ENCODE measurements around the gene ZNF385D. TPM values are rescaled to one million over a fixed set of nuclear protein-coding genes. Genes with fewer than 3 reads are reported as not detected.

ZNF385D gene
- polyA plus RNA-seq, 1 of the 3 experiments (the other 2 are of a cell fraction) = 1.8 TPM

DNA sequence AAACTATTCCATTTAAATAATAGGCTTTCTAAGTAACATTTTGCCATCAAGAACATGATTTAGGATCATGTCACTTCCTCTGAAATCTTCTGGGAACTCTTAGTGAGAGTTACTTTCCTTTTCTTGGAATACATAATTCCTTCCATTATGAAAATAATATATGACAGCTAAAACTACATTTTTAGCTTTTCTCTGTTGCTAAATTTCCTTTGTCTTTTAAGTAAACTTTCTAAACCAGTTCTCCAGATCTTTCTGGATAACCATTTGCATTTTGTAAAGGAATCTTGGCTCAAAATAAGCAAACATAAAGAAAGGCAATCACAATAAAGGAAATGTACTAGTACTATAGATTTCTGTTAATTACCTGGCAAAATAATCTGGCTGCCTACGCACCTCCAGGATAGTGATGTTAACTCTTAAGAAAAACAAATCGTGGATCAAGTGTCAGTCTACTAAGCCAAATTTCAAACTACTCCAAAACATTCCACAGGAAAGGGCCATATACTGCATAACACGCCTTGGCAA is 165.7 kb downstream of the ZNF385D start:
- H3K27ac ChIP-seq (ENCODE audit: low read depth in 2 of 2, low read length in 1 of 2) = no peak overlapping the region
- H3K4me1 ChIP-seq (ENCODE audit: control insufficient read depth in 1 of 2, insufficient read depth in 2 of 2, low read depth in 1 of 2, low read length in 1 of 2) = no peaks in the 10 kb centered on the region; a peak in 1 of 4 replicates
- WGBS (ENCODE audit: low lambda C conversion rate) = 77% methylated on average over 3 of the region's 3 CpGs
- ChIA-PET POLR2A (no interaction called here), CTCF (no interaction called here)
- no peaks in the 10 kb centered on the region for H3K79me2 ChIP-seq (ENCODE audit: insufficient read depth)
- no peaks in the 10 kb centered on the region for H3K9me2 ChIP-seq
- TF ChIP-seq SIN3A (IDR thresholded peaks at IDR 0.05; ENCODE audit: borderline replicate concordance, low read depth, low read length) = no peak
- no peak for TF ChIP-seq FOXJ3 (CRISPR knock-in tag; IDR thresholded peaks at IDR 0.05)
- TF ChIP-seq RCOR1 (IDR thresholded peaks at IDR 0.05; ENCODE audit: low read length) = no peak
- no peak for TF ChIP-seq JUND (IDR thresholded peaks at IDR 0.05)
- TF ChIP-seq FOSL2 (IDR thresholded peaks at IDR 0.05; ENCODE audit: borderline replicate concordance, low read depth) = no peak
- no peak for TF ChIP-seq MXI1 (IDR thresholded peaks at IDR 0.05; ENCODE audit: low read depth, low read length)
- no peaks in the 10 kb centered on the region for H3K36me3 ChIP-seq (replicated peaks in 1 of 2; ENCODE audit: control insufficient read depth in 1 of 2, insufficient read depth in 2 of 2, low read length in 1 of 2)
- no peak overlapping the region for H2AFZ ChIP-seq (ENCODE audit: low read depth)
- no peak overlapping the region for H3K4me3 ChIP-seq (ENCODE audit: low read depth in 2 of 2, low read length in 1 of 2)
- H3K4me2 ChIP-seq = no peak overlapping the region
- H4K20me1 ChIP-seq (ENCODE audit: insufficient read depth) = no peaks in the 10 kb centered on the region
- H3K27me3 ChIP-seq (ENCODE audit: insufficient read depth) = no peaks in the 10 kb centered on the region
- H3F3A ChIP-seq (replicated peaks; ENCODE audit: insufficient read depth) = no peaks in the 10 kb centered on the region
- H3K9ac ChIP-seq = no peak overlapping the region
- no peak for DNase-seq
- H3K9me3 ChIP-seq = no peaks in the 10 kb centered on the region

DNA sequence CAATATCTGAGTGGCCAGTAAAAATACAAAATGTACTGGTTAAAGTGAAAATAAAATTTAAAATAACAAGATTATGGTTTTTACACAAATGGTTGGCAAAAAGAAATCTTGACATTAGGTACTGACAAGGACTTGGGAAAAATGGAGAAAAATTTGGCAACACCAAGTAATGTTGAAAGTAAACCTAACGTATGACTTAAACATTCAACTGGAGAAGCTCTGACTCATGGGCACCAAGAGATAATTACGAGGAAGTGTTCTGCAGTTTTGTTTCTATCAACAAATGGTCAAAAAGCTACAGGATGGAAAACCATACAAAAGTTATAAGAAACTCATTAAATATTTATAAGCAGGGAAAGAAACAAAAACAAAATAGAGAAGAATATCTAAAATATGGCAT is 177.7 kb downstream of the ZNF385D start:
- Histone ChIP-seq H4K20me1 (ENCODE audit: insufficient read depth) (no peaks in the 10 kb centered on the region), H3K9ac (no peak overlapping the region), H3K27ac (ENCODE audit: low read depth in 2 of 2, low read length in 1 of 2) (no peak overlapping the region), H2AFZ (ENCODE audit: low read depth) (no peak overlapping the region), H3K4me1 (ENCODE audit: control insufficient read depth in 1 of 2, insufficient read depth in 2 of 2, low read depth in 1 of 2, low read length in 1 of 2) (no peaks in the 10 kb centered on the region), H3K4me2 (no peak overlapping the region), H3K36me3 (replicated peaks in 1 of 2; ENCODE audit: control insufficient read depth in 1 of 2, insufficient read depth in 2 of 2, low read length in 1 of 2) (no peaks in the 10 kb centered on the region), H3K9me3 (no peaks in the 10 kb centered on the region), H3K9me2 (no peaks in the 10 kb centered on the region), H3K4me3 (ENCODE audit: low read depth in 2 of 2, low read length in 1 of 2) (no peak overlapping the region), H3K27me3 (ENCODE audit: insufficient read depth) (no peaks in the 10 kb centered on the region), H3K79me2 (ENCODE audit: insufficient read depth) (no peaks in the 10 kb centered on the region), H3F3A (replicated peaks; ENCODE audit: insufficient read depth) (no peaks in the 10 kb centered on the region)
- ChIA-PET CTCF (no interaction called here), POLR2A (no interaction called here)
- 66% methylated on average over 2 of the region's 2 CpGs for WGBS (ENCODE audit: low lambda C conversion rate)
- no peak for DNase-seq
- TF ChIP-seq NFIC (IDR thresholded peaks at IDR 0.05; ENCODE audit: borderline replicate concordance) (no peak), FOXM1 (IDR thresholded peaks at IDR 0.05; ENCODE audit: low read depth) (no peak), TCF12 (IDR thresholded peaks at IDR 0.05) (no peak), SIN3A (IDR thresholded peaks at IDR 0.05; ENCODE audit: borderline replicate concordance, low read depth, low read length) (no peak), RFX5 (IDR thresholded peaks at IDR 0.05; ENCODE audit: low read length) (no peak), JUND (IDR thresholded peaks at IDR 0.05) (no peak), GATA2 (CRISPR knock-in tag; IDR thresholded peaks at IDR 0.05) (no peak)
- TF ChIP-seq, protein P1, sequence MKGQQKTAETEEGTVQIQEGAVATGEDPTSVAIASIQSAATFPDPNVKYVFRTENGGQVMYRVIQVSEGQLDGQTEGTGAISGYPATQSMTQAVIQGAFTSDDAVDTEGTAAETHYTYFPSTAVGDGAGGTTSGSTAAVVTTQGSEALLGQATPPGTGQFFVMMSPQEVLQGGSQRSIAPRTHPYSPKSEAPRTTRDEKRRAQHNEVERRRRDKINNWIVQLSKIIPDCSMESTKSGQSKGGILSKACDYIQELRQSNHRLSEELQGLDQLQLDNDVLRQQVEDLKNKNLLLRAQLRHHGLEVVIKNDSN (IDR thresholded peaks at IDR 0.05; ENCODE audit: borderline replicate concordance, low read depth) = no peak
- TF ChIP-seq, protein P2, sequence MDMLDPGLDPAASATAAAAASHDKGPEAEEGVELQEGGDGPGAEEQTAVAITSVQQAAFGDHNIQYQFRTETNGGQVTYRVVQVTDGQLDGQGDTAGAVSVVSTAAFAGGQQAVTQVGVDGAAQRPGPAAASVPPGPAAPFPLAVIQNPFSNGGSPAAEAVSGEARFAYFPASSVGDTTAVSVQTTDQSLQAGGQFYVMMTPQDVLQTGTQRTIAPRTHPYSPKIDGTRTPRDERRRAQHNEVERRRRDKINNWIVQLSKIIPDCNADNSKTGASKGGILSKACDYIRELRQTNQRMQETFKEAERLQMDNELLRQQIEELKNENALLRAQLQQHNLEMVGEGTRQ (IDR thresholded peaks at IDR 0.05; ENCODE audit: borderline replicate concordance, low read depth, low read length) = no peak

All from SK-N-SH (cell line).